GM23248 (cell line): Measurements from ENCODE around the gene EIF4G2.

Experiments used
- EZH2 ChIP-seq: fragments of 200-600 bp; sonication (generic); IDR thresholded peaks from 2 replicates; pipeline ENCODE4 v1.6.1; 2018; ENCODE audit warnings: antibody characterized with exemption, mild to moderate bottlenecking; ENCODE audit not compliant: insufficient read depth, poor library complexity, severe bottlenecking
- EZH2phosphoT487 ChIP-seq: fragments of 200-600 bp; sonication (generic); IDR thresholded peaks from 2 replicates; pipeline ENCODE4 v1.6.1; 2018; ENCODE audit warnings: antibody characterized with exemption, moderate library complexity, mild to moderate bottlenecking, low read depth; ENCODE audit not compliant: insufficient read depth

- TF ChIP-seq EZH2 (no peak), EZH2phosphoT487 (no peak)
Measured at GRCh38 chr11:10758957-10759356, 49.8 kb downstream of the EIF4G2 start.
